GM12872 (cell line): ENCODE results near the gene SERPINA9.

ENCODE experiments used
- TF ChIP-seq, protein P1 (sequence below): IDR thresholded peaks from 3 replicates; pipeline ENCODE4 v1.5.1; 2011; ENCODE audit warnings: low read depth, mild to moderate bottlenecking, low read length, moderate library complexity; ENCODE audit not compliant: insufficient read depth

The SERPINA9 gene

DNA sequence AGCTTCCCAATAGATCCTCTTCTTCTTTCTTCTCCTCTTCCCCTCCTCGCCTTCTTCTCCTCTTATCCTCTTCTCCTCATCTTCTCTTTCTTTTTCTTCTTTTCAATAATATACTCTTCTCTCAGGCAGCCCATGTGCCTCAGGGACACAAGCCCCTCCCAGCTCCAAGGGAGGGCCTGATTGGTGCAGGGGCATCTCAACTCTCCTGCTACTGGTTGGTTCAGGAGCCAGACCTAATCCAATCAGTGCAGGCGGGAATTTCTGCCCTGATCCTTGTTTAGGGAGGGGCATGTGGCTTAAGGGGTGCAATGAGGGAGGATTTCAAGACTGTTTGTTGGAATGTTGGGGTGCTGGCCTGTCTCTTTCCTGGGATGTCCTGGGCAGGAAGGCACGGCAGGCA is 24.3 kb upstream of the SERPINA9 start:
- TF ChIP-seq, protein P1, sequence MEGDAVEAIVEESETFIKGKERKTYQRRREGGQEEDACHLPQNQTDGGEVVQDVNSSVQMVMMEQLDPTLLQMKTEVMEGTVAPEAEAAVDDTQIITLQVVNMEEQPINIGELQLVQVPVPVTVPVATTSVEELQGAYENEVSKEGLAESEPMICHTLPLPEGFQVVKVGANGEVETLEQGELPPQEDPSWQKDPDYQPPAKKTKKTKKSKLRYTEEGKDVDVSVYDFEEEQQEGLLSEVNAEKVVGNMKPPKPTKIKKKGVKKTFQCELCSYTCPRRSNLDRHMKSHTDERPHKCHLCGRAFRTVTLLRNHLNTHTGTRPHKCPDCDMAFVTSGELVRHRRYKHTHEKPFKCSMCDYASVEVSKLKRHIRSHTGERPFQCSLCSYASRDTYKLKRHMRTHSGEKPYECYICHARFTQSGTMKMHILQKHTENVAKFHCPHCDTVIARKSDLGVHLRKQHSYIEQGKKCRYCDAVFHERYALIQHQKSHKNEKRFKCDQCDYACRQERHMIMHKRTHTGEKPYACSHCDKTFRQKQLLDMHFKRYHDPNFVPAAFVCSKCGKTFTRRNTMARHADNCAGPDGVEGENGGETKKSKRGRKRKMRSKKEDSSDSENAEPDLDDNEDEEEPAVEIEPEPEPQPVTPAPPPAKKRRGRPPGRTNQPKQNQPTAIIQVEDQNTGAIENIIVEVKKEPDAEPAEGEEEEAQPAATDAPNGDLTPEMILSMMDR = no peak

DNA sequence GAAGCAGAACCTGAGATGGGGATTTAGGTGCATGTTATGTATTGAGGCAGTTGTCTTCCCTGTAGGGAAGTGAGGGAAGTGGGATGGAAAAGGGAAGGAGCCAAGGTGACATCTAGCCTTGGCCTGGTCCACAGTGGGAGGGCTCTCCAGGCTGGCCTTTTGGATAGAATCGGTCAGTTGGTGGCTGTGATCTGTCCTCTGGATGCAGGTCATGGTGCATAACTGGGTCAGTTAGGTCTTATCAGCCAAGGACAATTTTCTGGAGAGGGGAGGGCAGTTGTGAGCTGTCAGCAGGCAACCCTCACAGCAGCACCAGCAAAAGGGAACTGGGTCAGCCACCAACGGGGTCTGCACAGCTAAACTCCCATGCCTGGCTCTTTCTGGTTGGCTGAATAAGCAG is 23.7 kb upstream of the SERPINA9 start:
- TF ChIP-seq, protein P1 = no peak

DNA sequence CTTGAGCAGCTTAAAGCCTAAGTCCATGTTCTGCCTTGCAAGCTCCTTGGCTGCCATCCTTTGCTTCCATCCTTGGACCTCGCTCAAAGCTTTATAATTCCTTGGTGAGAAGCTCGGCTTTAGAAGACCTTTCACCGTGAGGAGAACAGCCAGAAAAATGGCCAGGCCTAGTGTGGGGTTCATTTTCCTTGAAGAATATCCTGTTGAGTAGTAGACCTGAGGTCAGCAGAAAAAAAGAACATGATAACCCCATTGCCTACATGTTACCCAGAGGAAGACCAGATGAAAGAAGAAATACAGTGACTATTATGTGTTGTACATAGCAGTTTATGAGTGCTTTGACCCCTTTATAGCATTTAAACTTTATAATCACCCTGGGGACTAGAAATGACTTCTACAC is 22.2 kb upstream of the SERPINA9 start:
- TF ChIP-seq, protein P1 = no peak

DNA sequence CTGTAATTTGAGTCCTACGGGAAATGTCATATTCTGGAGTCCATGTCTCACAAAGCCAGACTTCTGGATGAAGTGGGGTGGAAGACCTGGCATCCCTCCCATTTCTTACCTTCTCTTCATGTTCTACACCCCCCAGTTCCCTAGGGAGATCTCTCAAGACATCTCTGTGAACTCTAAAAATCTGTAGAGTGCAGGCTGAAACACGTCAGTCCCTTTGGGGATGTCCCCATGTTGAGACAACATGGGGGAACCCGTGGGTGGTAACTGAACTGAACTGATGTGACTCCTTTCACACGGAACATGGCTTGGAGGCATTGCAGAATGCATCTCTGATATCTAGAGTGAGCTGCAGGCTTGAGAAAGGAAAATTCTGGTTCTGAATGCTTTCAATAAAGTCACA is 18.1 kb upstream of the SERPINA9 start:
- TF ChIP-seq, protein P1 = no peak

DNA sequence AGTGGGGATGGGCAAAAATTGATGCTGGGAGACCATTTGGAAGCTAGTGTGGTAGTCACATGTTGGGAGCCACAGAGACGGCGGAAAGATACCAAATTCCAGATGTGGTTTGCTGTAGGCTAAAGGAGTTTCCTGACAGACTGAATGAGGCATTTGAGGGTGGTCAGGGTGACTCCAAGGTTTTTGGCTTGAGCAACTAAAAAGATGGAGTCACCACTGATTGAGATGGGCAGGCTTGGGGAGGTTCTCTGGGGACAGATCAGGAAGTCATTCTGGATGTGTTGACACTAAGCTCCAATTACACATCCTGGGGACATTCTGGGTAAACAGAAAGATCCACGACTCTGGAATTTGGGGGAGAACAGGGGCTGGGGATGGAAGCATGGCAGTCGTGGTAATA is 15.5 kb upstream of the SERPINA9 start:
- TF ChIP-seq, protein P1 = no peak

DNA sequence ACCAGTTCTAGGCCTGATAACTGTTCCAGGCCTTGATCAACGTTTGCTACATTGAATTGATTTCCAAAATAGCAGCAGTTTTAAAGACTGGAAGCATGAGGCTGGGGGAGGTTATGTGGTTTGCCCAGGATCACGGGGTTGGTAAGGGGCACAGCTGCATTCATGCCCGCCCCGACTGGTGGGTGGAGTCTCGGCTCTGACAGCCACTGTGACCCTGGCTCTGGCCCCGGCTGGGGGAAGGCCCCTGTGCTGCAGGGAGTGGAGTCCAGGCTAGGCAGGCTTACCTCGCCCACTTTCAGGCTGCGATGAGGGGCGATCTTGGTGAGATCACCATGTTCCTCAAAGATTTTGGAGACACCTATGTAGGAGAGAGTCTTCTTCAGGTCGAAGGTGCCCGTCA is 13.3 kb upstream of the SERPINA9 start:
- TF ChIP-seq, protein P1 = no peak

DNA sequence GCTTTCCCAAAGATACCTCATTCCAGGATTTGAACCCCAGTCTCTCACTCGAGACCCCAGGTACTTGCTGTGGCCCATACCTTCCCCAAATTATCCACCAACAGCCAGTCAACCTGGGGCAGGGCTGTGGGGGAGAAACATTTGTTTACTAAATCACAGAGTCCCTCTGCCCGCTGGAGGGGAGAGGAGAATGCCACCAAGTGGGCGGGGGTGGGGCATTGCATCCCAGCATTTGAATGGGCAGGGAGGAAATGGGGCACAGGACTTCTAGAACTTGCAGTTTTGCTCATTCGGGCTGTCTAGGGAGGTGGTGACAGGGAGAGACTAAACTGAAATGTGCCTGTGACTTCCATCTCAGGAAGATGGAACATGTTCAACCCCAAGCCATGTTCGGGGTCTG is 10.9 kb upstream of the SERPINA9 start:
- TF ChIP-seq, protein P1 = no peak
